Natural killer cell (primary cell): ENCODE data around the gene KRTAP12-1. TPM values are rescaled to one million over a fixed set of nuclear protein-coding genes. Genes with fewer than 3 reads are reported as not detected.

Source experiments
- ATAC-seq, 3 donors: fragments of 150-1000 bp in 2 of 3; fragments of 200-7000 bp in 1 of 3; cut with Tn5 transposase; 1 replicate in 1 of 3; 2 replicates in 2 of 3; pipeline ENCODE4 v1.10.0; 2021; ENCODE audit warnings: mild to moderate bottlenecking in 2 of 3, moderate library complexity in 2 of 3
- DNase-seq, 2 donors: peaks; one replicate each; pipeline versions ENCODE4 v3.0.0 to v3.0.0-alpha.2; 2013 to 2021; ENCODE audit warnings: mixed read lengths in 1 of 2
- H3K27ac ChIP-seq: one replicate; pipeline ENCODE4 v1.5.1; 2013; ENCODE audit warnings: mild to moderate bottlenecking, low read length
- H3K27me3 ChIP-seq: one replicate; pipeline ENCODE4 v1.6.1; 2013; ENCODE audit warnings: low read length; ENCODE audit not compliant: control insufficient read depth, insufficient read depth
- H3K36me3 ChIP-seq: one replicate; pipeline ENCODE4 v1.6.1; 2013; ENCODE audit warnings: low read length; ENCODE audit not compliant: control insufficient read depth, insufficient read depth
- H3K4me1 ChIP-seq: one replicate; pipeline ENCODE4 v1.6.1; 2013; ENCODE audit warnings: low read length; ENCODE audit not compliant: control insufficient read depth, insufficient read depth
- H3K4me3 ChIP-seq: one replicate; pipeline ENCODE4 v1.5.1; 2013; ENCODE audit warnings: low read length
- H3K9me3 ChIP-seq: one replicate; pipeline ENCODE4 v1.6.1; 2013; ENCODE audit warnings: low read length; ENCODE audit not compliant: control insufficient read depth, insufficient read depth
- H3K27ac Mint-ChIP-seq, 2 donors: one replicate each; pipeline ENCODE4 v1.8.0; 2022; ENCODE audit warnings: mild to moderate bottlenecking in 2 of 2, mixed read lengths in 2 of 2, moderate library complexity in 1 of 2
- H3K27me3 Mint-ChIP-seq, 2 donors: one replicate each; pipeline ENCODE4 v1.8.0; 2022; ENCODE audit warnings: low read depth in 2 of 2, mixed read lengths in 2 of 2
- H3K36me3 Mint-ChIP-seq: one replicate; pipeline ENCODE4 v1.8.0; 2022; ENCODE audit warnings: mixed read lengths
- H3K4me1 Mint-ChIP-seq, 2 donors: one replicate each; pipeline ENCODE4 v1.8.0; 2022; ENCODE audit warnings: mixed read lengths in 2 of 2
- H3K4me3 Mint-ChIP-seq: one replicate; pipeline ENCODE4 v1.8.0; 2022; ENCODE audit warnings: mild to moderate bottlenecking, moderate library complexity, mixed read lengths
- H3K9me3 Mint-ChIP-seq, 2 donors: one replicate each; pipeline ENCODE4 v1.8.0; 2022; ENCODE audit warnings: mixed read lengths in 2 of 2
- CTCF ChIP-seq: fragments of 200-600 bp; IDR thresholded peaks from one replicate; pipeline ENCODE4 v1.8.0; 2022; ENCODE audit warnings: antibody characterized with exemption
- WGBS: methylation state at CpG from one replicate; pipeline ENCODE4 v1.1.7; 2013; ENCODE audit warnings: missing lambda C conversion rate; ENCODE audit not compliant: insufficient coverage; 5-methylcytosine and 5-hydroxymethylcytosine counted together
- intact Hi-C: fragments of 100-400 bp; cut with micrococcal nuclease; formaldehyde crosslinking; loops from one replicate; pipeline ENCODE4 v1.14.2; 2022
- total RNA-seq, 4 donors: library from RNA; stranded (reverse); fragments of 120-200 nt in 1 of 4; gene quantifications; one replicate each; pipeline versions ENCODE4 v1.2.3 to v1.2.4, GENCODE V29; 2013 to 2022

KRTAP12-1 gene
- total RNA-seq, 3 donors from 2014 or later (not counting 1 experiment from before 2014, with no cell fraction given): not detected

GRCh38 chr21:44703731-44704635, 22.0 kb upstream of the KRTAP12-1 start:
- Histone ChIP-seq H3K4me3 (no peak overlapping the region), H3K4me1 (peaks cover 11% of the 10 kb centered on the region), H3K36me3 (no peaks in the 10 kb centered on the region), H3K27me3 (peaks cover 55% of the 10 kb centered on the region), H3K9me3 (peaks cover 9% of the 10 kb centered on the region), H3K27ac (no peak overlapping the region)
- intact Hi-C loops: no loop called here
- peaks cover 63 to 71% of the 10 kb centered on the region in 2 donors for H3K27me3 Mint-ChIP-seq
- H3K27ac Mint-ChIP-seq: no peak overlapping the region
- TF ChIP-seq CTCF: no peak
- no peak overlapping the region for H3K4me3 Mint-ChIP-seq
- H3K36me3 Mint-ChIP-seq: peaks cover 13% of the 10 kb centered on the region
- no peak for DNase-seq
- peaks cover 9 to 15% of the 10 kb centered on the region in 2 donors for H3K4me1 Mint-ChIP-seq
- no peak for ATAC-seq
- peaks cover 0 to 3% of the 10 kb centered on the region in 2 donors for H3K9me3 Mint-ChIP-seq
- whole genome bisulfite sequencing: 42% methylated on average over 12 of the region's 13 CpGs

GRCh38 chr21:44702973-44703730, 21.2 kb upstream of the KRTAP12-1 start:
- peaks cover 13% of the 10 kb centered on the region for H3K36me3 Mint-ChIP-seq
- intact Hi-C loops: no loop called here
- H3K9me3 ChIP-seq: peaks cover 9% of the 10 kb centered on the region
- H3K36me3 ChIP-seq: no peaks in the 10 kb centered on the region
- H3K4me3 ChIP-seq: no peak overlapping the region
- no peak overlapping the region for H3K27ac ChIP-seq
- WGBS: 57% methylated on average over 16 of the region's 16 CpGs
- H3K4me1 Mint-ChIP-seq: peaks cover 9 to 15% of the 10 kb centered on the region in 2 donors
- no peak for DNase-seq
- H3K27me3 ChIP-seq: peaks cover 56% of the 10 kb centered on the region
- peaks cover 0 to 3% of the 10 kb centered on the region in 2 donors for H3K9me3 Mint-ChIP-seq
- H3K27me3 Mint-ChIP-seq: peaks cover 66 to 72% of the 10 kb centered on the region in 2 donors
- no peak for ATAC-seq
- no peak overlapping the region for H3K27ac Mint-ChIP-seq
- TF ChIP-seq CTCF: no peak
- H3K4me3 Mint-ChIP-seq: no peak overlapping the region
- peaks cover 11% of the 10 kb centered on the region for H3K4me1 ChIP-seq

- intact Hi-C loops: no loop called here
- TF ChIP-seq CTCF: no peak
Measured at GRCh38 chr21:44702111-44702972, 20.4 kb upstream of the KRTAP12-1 start.

More at GRCh38 chr21:44702111-44702972, 20.4 kb upstream of the KRTAP12-1 start:
- peaks cover 9% of the 10 kb centered on the region for H3K9me3 ChIP-seq
- H3K9me3 Mint-ChIP-seq: peaks cover 0 to 3% of the 10 kb centered on the region in 2 donors
- 79% methylated on average over 22 of the region's 22 CpGs for WGBS
- no peak overlapping the region for H3K4me3 Mint-ChIP-seq
- H3K27me3 ChIP-seq: peaks cover 55% of the 10 kb centered on the region
- no peak overlapping the region for H3K27ac Mint-ChIP-seq
- no peak overlapping the region for H3K4me3 ChIP-seq
- H3K4me1 ChIP-seq: peaks cover 11% of the 10 kb centered on the region
- DNase-seq: no peak
- no peak for ATAC-seq
- no peak overlapping the region for H3K27ac ChIP-seq
- peaks cover 67 to 72% of the 10 kb centered on the region in 2 donors for H3K27me3 Mint-ChIP-seq
- H3K4me1 Mint-ChIP-seq: peaks cover 9 to 23% of the 10 kb centered on the region in 2 donors
- H3K36me3 ChIP-seq: no peaks in the 10 kb centered on the region
- H3K36me3 Mint-ChIP-seq: peaks cover 13% of the 10 kb centered on the region
